Midbrain (tissue), 1 donor: Measurements from ENCODE around the gene FCN2.

Source experiments
- DNase-seq: peaks from one replicate; lab custom pipeline; 2025; lab: John Stamatoyannopoulos, UW

FCN2 gene

GRCh38 chr9:134888603-134889190 lies 8.1 kb downstream of the FCN2 start:
- DNase-seq = no peak

- DNase-seq = no peak
Observed at GRCh38 chr9:134889386-134890154, 9.0 kb downstream of the FCN2 start.

GRCh38 chr9:134890155-134890495 lies 9.5 kb downstream of the FCN2 start:
- DNase-seq = no peak

GRCh38 chr9:134891053-134891452 lies 10.4 kb downstream of the FCN2 start:
- DNase-seq = no peak

GRCh38 chr9:134891713-134892112 lies 11.1 kb downstream of the FCN2 start:
- no peak for DNase-seq

- no peak for DNase-seq
Observed at GRCh38 chr9:134892221-134892620, 11.6 kb downstream of the FCN2 start.

- no peak for DNase-seq
Observed at GRCh38 chr9:134892820-134893420, 12.3 kb downstream of the FCN2 start.

- no peak for DNase-seq
Observed at GRCh38 chr9:134894136-134894860, 13.7 kb downstream of the FCN2 start.

GRCh38 chr9:134895097-134895496 lies 14.5 kb downstream of the FCN2 start:
- DNase-seq = no peak

GRCh38 chr9:134895567-134895907 lies 14.9 kb downstream of the FCN2 start:
- no peak for DNase-seq

GRCh38 chr9:134895908-134896833 lies 15.6 kb downstream of the FCN2 start:
- no peak for DNase-seq

GRCh38 chr9:134896834-134897583 lies 16.4 kb downstream of the FCN2 start:
- DNase-seq = no peak

- no peak for DNase-seq
Observed at GRCh38 chr9:134897584-134898170, 17.1 kb downstream of the FCN2 start.

- no peak for DNase-seq
Observed at GRCh38 chr9:134898319-134898718, 17.7 kb downstream of the FCN2 start.

GRCh38 chr9:134899168-134899567 lies 18.6 kb downstream of the FCN2 start:
- no peak for DNase-seq

- no peak for DNase-seq
Observed at GRCh38 chr9:134899818-134900217, 19.2 kb downstream of the FCN2 start.

GRCh38 chr9:134902936-134903335 lies 22.3 kb downstream of the FCN2 start:
- DNase-seq = no peak

GRCh38 chr9:134908524-134909309 lies 28.1 kb downstream of the FCN2 start:
- no peak for DNase-seq

- no peak for DNase-seq
Observed at GRCh38 chr9:134909511-134910481, 29.2 kb downstream of the FCN2 start.
